ENCODE measurements around the gene KCNF1.

Gene KCNF1

GRCh38 chr2:10905006-10905861 lies 6.5 kb upstream of the KCNF1 start:
- peaks cover 0 to 14% (median 9%) of the 10 kb centered on the region in 11 experiments; a peak in 15 of 22 replicates for H3K9me3 ChIP-seq (replicated peaks in 1 of 11)
- H3K4me2 ChIP-seq: peak overlapping the region in 8 of 11 experiments; percentile 16 to 69 (median 60); a peak in 15 of 22 replicates
- H3K27ac ChIP-seq: no peak overlapping the region
- no peaks in the 10 kb centered on the region for H3K36me3 ChIP-seq
- H3K27me3 ChIP-seq: peaks cover 4 to 8% (median 5%) of the 10 kb centered on the region in 11 experiments; a peak in 21 of 22 replicates
- no peak overlapping the region for H3K9ac ChIP-seq
- TF ChIP-seq Cebpa-rat (IDR thresholded peaks at IDR 0.05): no peak
- no peak overlapping the region for H3K4me3 ChIP-seq
- H4K20me1 ChIP-seq: peaks cover 0 to 7% (median 0%) of the 10 kb centered on the region in 11 experiments; a peak in 3 of 22 replicates
- H3K4me1 ChIP-seq: peaks cover 0 to 23% (median 13%) of the 10 kb centered on the region in 10 experiments; a peak in 16 of 20 replicates

GRCh38 chr2:10905862-10906143 lies 5.9 kb upstream of the KCNF1 start:
- H4K20me1 ChIP-seq: peaks cover 0 to 7% (median 0%) of the 10 kb centered on the region in 11 experiments; a peak in 4 of 22 replicates
- no peak overlapping the region for H3K4me3 ChIP-seq
- H3K36me3 ChIP-seq: no peaks in the 10 kb centered on the region
- H3K27ac ChIP-seq: no peak overlapping the region
- peak overlapping the region in 8 of 11 experiments; percentile 16 to 69 (median 60); a peak in 14 of 22 replicates for H3K4me2 ChIP-seq
- no peak overlapping the region for H3K9ac ChIP-seq
- H3K4me1 ChIP-seq: peaks cover 0 to 19% (median 13%) of the 10 kb centered on the region in 10 experiments; a peak in 16 of 20 replicates
- peaks cover 10 to 13% (median 11%) of the 10 kb centered on the region in 11 experiments for H3K27me3 ChIP-seq
- peaks cover 0 to 14% (median 9%) of the 10 kb centered on the region in 11 experiments; a peak in 15 of 22 replicates for H3K9me3 ChIP-seq (replicated peaks in 1 of 11)
- no peak for TF ChIP-seq Cebpa-rat (IDR thresholded peaks at IDR 0.05)

- H3K4me3 ChIP-seq: no peak overlapping the region
- H3K4me2 ChIP-seq: no peak overlapping the region
- no peaks in the 10 kb centered on the region for H3K36me3 ChIP-seq
- peaks cover 0 to 23% (median 16%) of the 10 kb centered on the region in 10 experiments; a peak in 16 of 20 replicates for H3K4me1 ChIP-seq
- TF ChIP-seq Cebpa-rat (IDR thresholded peaks at IDR 0.05): no peak
- H3K9me3 ChIP-seq (replicated peaks in 1 of 11): peaks cover 0 to 14% (median 9%) of the 10 kb centered on the region in 11 experiments; a peak in 15 of 22 replicates
- H3K27me3 ChIP-seq: peaks cover 22 to 26% (median 24%) of the 10 kb centered on the region in 11 experiments
- H4K20me1 ChIP-seq: peaks cover 0 to 17% (median under 1%) of the 10 kb centered on the region in 11 experiments; a peak in 7 of 22 replicates
- H3K9ac ChIP-seq: no peak overlapping the region
- no peak overlapping the region for H3K27ac ChIP-seq
Measured at GRCh38 chr2:10906926-10907625, 4.7 kb upstream of the KCNF1 start.

GRCh38 chr2:10908195-10908594 lies 3.5 kb upstream of the KCNF1 start:
- Histone ChIP-seq H3K9ac (no peak overlapping the region), H4K20me1 (peaks cover 0 to 28% (median 4%) of the 10 kb centered on the region in 11 experiments; a peak in 7 of 22 replicates), H3K27ac (no peak overlapping the region), H3K9me3 (replicated peaks in 1 of 11) (peaks cover 0 to 12% (median 8%) of the 10 kb centered on the region in 11 experiments; a peak in 15 of 22 replicates), H3K27me3 (peaks cover 33 to 37% (median 35%) of the 10 kb centered on the region in 11 experiments), H3K4me2 (no peak overlapping the region), H3K4me1 (peaks cover 4 to 31% (median 18%) of the 10 kb centered on the region in 10 experiments; a peak in 17 of 20 replicates), H3K36me3 (no peaks in the 10 kb centered on the region), H3K4me3 (no peak overlapping the region)
- no peak for TF ChIP-seq Cebpa-rat (IDR thresholded peaks at IDR 0.05)

- Histone ChIP-seq H4K20me1 (peaks cover 0 to 36% (median 4%) of the 10 kb centered on the region in 11 experiments; a peak in 10 of 22 replicates), H3K9me3 (replicated peaks in 1 of 11) (peaks cover 0 to 8% (median 6%) of the 10 kb centered on the region in 11 experiments; a peak in 14 of 22 replicates), H3K4me2 (no peak overlapping the region), H3K36me3 (no peaks in the 10 kb centered on the region), H3K4me1 (peaks cover 4 to 31% (median 21%) of the 10 kb centered on the region in 10 experiments; a peak in 17 of 20 replicates), H3K27me3 (peaks cover 45 to 49% (median 46%) of the 10 kb centered on the region in 11 experiments), H3K4me3 (no peak overlapping the region), H3K9ac (no peak overlapping the region), H3K27ac (no peak overlapping the region)
- TF ChIP-seq Cebpa-rat (IDR thresholded peaks at IDR 0.05): no peak
Measured at GRCh38 chr2:10909050-10909995, 2.4 kb upstream of the KCNF1 start.

- no peak overlapping the region for H3K27ac ChIP-seq
- peaks cover 4 to 28% (median 20%) of the 10 kb centered on the region in 10 experiments; a peak in 17 of 20 replicates for H3K4me1 ChIP-seq
- no peak overlapping the region for H3K4me2 ChIP-seq
- H4K20me1 ChIP-seq: peaks cover 0 to 36% (median 4%) of the 10 kb centered on the region in 11 experiments; a peak in 10 of 22 replicates
- peaks cover 0 to 1% (median 0%) of the 10 kb centered on the region in 11 experiments; a peak in 6 of 22 replicates for H3K9me3 ChIP-seq (replicated peaks in 1 of 11)
- no peak overlapping the region for H3K4me3 ChIP-seq
- no peaks in the 10 kb centered on the region for H3K36me3 ChIP-seq
- H3K27me3 ChIP-seq: peaks cover 47 to 55% (median 51%) of the 10 kb centered on the region in 11 experiments
- no peak overlapping the region for H3K9ac ChIP-seq
- TF ChIP-seq Cebpa-rat (IDR thresholded peaks at IDR 0.05): no peak
Measured at GRCh38 chr2:10909996-10910341, 1.8 kb upstream of the KCNF1 start.

GRCh38 chr2:10910625-10911024 lies 1.1 kb upstream of the KCNF1 start:
- no peak overlapping the region for H3K4me2 ChIP-seq
- H3K9me3 ChIP-seq (replicated peaks in 1 of 11): no peaks in the 10 kb centered on the region
- peaks cover 0 to 36% (median 4%) of the 10 kb centered on the region in 11 experiments; a peak in 10 of 22 replicates for H4K20me1 ChIP-seq
- no peak overlapping the region for H3K27ac ChIP-seq
- no peak overlapping the region for H3K4me3 ChIP-seq
- H3K36me3 ChIP-seq: no peaks in the 10 kb centered on the region
- no peak for TF ChIP-seq Cebpa-rat (IDR thresholded peaks at IDR 0.05)
- H3K4me1 ChIP-seq: peaks cover 2 to 21% (median 16%) of the 10 kb centered on the region in 10 experiments; a peak in 17 of 20 replicates
- peaks cover 47 to 56% (median 51%) of the 10 kb centered on the region in 11 experiments for H3K27me3 ChIP-seq
- no peak overlapping the region for H3K9ac ChIP-seq

All from BLaER1 treated with 17β-estradiol and CSF1 and Interleukin-3, amounts not matched to agents 10 nM and 100 nM (cell line).